ENCODE data around the gene ZNF680.
"Not testable (repeated sequence)": the region's sequence is repeated elsewhere in the genome, so short reads cannot be mapped to it uniquely, and the experiment has no call there.

ZNF680 gene

DNA sequence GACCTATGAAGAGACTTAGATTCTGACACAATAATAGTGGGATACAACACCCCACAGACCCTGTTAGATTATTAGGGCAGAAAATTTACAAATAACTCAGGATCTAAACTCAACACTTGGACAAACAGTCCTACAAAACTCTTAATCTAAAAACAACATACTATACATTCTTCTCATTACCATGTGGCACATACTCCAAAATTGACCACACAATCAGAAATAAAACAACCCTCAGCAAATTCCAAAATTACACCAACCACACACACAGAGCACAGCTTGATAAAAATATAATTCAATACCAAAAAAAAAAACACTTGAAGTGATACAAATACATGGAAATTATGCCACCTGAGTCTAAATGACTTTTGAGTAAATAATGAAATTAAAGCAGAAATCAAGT, 7.8 kb downstream of the ZNF680 start:
- Histone ChIP-seq H3K9me3 (no peaks in the 10 kb centered on the region), H3K27ac (no peak overlapping the region), H3K4me1 (peaks cover 0 to 74% (median 44%) of the 10 kb centered on the region in 4 donors), H3K4me3 (no peak overlapping the region), H3K36me3 (peaks cover 0 to 5% (median 0%) of the 10 kb centered on the region in 3 donors), H3K27me3 (no peaks in the 10 kb centered on the region)
- intact Hi-C loops (cut with DNase I; ENCODE audit: low total_unique reads) = no loop called here
- DNase-seq = no peak
- TF ChIP-seq, protein P1, sequence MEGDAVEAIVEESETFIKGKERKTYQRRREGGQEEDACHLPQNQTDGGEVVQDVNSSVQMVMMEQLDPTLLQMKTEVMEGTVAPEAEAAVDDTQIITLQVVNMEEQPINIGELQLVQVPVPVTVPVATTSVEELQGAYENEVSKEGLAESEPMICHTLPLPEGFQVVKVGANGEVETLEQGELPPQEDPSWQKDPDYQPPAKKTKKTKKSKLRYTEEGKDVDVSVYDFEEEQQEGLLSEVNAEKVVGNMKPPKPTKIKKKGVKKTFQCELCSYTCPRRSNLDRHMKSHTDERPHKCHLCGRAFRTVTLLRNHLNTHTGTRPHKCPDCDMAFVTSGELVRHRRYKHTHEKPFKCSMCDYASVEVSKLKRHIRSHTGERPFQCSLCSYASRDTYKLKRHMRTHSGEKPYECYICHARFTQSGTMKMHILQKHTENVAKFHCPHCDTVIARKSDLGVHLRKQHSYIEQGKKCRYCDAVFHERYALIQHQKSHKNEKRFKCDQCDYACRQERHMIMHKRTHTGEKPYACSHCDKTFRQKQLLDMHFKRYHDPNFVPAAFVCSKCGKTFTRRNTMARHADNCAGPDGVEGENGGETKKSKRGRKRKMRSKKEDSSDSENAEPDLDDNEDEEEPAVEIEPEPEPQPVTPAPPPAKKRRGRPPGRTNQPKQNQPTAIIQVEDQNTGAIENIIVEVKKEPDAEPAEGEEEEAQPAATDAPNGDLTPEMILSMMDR (IDR thresholded peaks at IDR 0.05) = no peak

DNA sequence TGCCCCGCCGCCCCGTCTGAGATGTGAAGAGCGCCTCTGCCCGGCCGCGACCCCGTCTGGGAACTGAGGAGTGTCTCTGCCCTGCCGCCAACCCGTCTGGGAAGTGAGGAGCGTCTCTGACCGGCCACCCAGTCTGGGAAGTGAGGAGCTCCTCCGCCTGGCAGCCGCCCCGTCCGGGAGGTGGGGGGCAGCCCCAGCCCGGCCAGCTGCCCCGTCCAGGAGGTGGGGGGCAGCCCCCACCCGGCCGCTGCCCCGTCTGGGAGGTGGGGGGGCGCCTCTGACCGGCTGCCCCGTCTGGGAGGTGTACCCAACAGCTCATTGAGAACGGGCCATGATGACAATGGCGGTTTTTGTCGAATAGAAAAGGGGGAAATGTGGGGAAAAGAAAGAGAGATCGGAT, 8.7 kb downstream of the ZNF680 start:
- DNase-seq; H3K9me3 ChIP-seq; H3K27me3 ChIP-seq; H3K4me3 ChIP-seq; H3K36me3 ChIP-seq; H3K27ac ChIP-seq; intact Hi-C loops (cut with DNase I; ENCODE audit: low total_unique reads): not testable (repeated sequence)
- peaks cover 0 to 73% (median 37%) of the 10 kb centered on the region in 4 donors for H3K4me1 ChIP-seq

DNA sequence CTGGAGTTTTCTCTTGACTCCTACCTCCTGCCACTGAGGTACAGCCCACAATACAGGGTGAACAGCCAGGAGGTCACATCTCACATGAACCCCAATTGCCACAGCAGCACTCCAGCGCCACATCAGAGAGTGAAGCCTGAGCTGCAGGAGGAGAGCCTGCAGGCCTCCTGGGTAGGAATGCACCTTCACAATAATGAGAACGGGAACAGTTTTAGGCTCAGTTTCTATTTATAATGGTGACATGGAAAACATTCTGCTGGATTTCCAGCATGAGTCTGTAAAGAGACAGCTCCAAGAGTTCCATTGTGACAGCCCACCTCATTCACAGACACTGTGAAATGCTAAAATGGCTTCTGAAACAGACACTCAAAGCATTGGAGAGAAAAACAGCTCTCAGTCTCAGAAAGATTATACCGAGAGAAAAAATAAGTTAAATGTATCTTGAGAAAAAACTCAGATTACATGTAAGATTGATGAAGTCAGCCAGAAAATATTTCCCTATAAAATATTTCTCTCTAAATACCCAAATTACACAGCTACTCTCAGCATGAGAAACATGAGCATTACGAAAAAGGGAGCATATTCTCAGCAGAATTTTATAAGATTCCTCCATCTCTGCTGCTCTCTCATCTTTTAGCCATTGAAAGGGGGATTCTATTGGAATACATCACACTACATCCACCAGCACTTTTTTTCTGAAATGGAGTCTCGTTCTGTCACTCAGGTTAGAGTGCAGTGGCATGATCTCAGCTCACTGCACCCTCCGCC, 11.3 kb downstream of the ZNF680 start:
- peak overlapping the region; percentile 39 to 42 for H3K27ac ChIP-seq
- no peaks in the 10 kb centered on the region for H3K27me3 ChIP-seq
- H3K4me3 ChIP-seq = no peak overlapping the region
- peaks cover 0 to 66% (median 21%) of the 10 kb centered on the region in 4 donors for H3K4me1 ChIP-seq
- H3K36me3 ChIP-seq = peaks cover 0 to 10% (median 6%) of the 10 kb centered on the region in 3 donors
- TF ChIP-seq, protein P1 (IDR thresholded peaks at IDR 0.05) = no peak
- no peaks in the 10 kb centered on the region for H3K9me3 ChIP-seq
- DNase-seq = no peak
- intact Hi-C loops (cut with DNase I; ENCODE audit: low total_unique reads) = no loop called here

DNA sequence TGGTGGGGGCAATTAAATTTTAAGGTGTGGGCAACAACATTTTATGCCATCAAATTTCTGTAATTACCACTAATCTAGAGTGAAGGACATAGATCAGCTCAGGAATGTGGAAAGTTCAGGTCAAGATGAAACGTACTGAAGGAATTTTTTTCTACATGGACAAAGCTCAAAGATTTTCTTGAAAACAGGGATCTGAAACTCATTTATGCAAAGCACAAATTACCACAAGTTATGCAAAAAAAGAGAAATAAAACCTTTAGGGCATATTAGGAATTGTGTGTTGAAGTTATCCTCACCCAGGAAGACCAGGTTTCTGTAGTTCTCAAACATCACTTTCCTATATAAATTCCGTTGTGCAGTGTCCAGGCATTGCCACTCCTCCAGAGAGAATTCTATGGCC, 18.9 kb downstream of the ZNF680 start:
- H3K27me3 ChIP-seq = no peaks in the 10 kb centered on the region
- H3K4me3 ChIP-seq = no peak overlapping the region
- intact Hi-C loops (cut with DNase I; ENCODE audit: low total_unique reads) = no loop called here
- H3K4me1 ChIP-seq = peaks cover 0 to 36% (median 10%) of the 10 kb centered on the region in 4 donors
- H3K27ac ChIP-seq = no peak overlapping the region
- no peaks in the 10 kb centered on the region for H3K9me3 ChIP-seq
- peaks cover 6 to 12% (median 10%) of the 10 kb centered on the region in 3 donors for H3K36me3 ChIP-seq
- TF ChIP-seq, protein P1 (IDR thresholded peaks at IDR 0.05) = no peak
- no peak for DNase-seq

DNA sequence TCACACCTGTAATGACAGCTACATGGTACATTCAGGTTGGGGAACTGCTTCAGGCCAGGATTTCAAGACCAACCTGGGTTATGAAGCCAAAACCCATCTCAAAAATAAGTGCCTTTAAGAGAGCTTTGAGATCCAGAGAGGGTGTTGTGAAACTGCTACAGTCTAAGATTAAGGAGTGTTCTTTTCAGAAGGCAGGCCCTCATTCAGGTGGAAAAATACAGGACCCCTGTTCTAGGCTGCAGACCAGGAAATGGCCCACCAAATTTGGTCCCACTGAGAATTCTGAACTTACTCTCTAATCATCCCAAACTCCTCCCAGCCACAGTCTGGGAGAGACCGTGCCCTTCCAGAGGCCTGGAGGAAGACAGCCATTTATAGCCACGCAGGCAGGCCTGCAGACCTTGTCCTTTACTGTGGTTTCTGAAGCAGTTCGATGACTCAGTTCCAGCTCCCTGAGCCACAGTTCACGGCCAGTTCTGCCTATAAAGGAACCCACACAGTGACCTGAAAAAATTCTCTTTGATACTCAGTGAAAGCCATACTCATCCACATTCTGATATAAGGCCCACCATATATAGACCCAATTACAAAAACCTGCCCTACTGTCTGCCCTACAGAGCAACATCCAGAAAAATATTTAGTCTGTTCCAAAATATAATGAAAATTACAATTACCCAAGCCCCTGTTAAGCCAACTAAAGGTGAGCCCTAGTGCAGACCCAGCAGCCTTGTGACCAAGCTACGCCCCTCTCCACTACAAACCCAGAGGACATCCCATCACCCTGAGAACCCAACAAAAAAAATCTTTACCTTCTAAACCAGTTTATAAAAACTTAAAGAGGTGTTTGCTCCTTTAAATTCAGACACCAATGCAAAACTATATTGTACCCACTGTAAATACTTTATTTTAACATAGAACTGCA, 21.2 kb downstream of the ZNF680 start:
- TF ChIP-seq, protein P1 (IDR thresholded peaks at IDR 0.05) = no peak
- DNase-seq = peak; percentile 41 to 80
- intact Hi-C loops (cut with DNase I; ENCODE audit: low total_unique reads) = no loop called here
- Histone ChIP-seq H3K4me3 (no peak overlapping the region), H3K36me3 (peaks cover 0 to 19% (median 10%) of the 10 kb centered on the region in 3 donors), H3K4me1 (peaks cover 0 to 18% (median 10%) of the 10 kb centered on the region in 4 donors), H3K9me3 (no peaks in the 10 kb centered on the region), H3K27me3 (no peaks in the 10 kb centered on the region), H3K27ac (peak overlapping the region; percentile 70 to 79)

DNA sequence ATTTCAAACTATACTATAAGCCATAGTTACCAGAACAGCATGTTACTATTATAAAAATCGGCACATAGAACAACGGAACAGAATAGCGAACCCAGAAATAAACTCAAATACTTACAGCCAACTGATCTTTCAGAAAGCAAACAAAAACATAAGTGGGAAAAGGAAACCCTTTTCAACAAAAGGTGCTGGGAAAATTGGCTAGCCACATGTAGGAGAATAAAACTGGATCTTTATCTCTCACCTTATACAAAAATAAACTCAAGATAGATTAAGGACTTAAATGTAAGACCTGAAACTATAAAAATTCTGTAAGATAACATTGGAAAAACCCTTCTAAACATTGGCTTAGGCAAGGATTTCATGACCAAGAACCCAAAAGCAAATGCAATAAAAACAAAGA, 29.1 kb downstream of the ZNF680 start:
- no peak overlapping the region for H3K4me3 ChIP-seq
- no peak for DNase-seq
- H3K4me1 ChIP-seq = no peaks in the 10 kb centered on the region
- TF ChIP-seq, protein P1 (IDR thresholded peaks at IDR 0.05) = no peak
- H3K36me3 ChIP-seq = peaks cover 22 to 69% (median 42%) of the 10 kb centered on the region in 3 donors
- peaks cover 0 to 25% (median 0%) of the 10 kb centered on the region in 3 donors for H3K9me3 ChIP-seq
- no peak overlapping the region for H3K27ac ChIP-seq
- no peaks in the 10 kb centered on the region for H3K27me3 ChIP-seq
- intact Hi-C loops (cut with DNase I; ENCODE audit: low total_unique reads) = no loop called here

Data from tibial artery (tissue), 4 donors.